Neural cell (in vitro differentiated cells): ENCODE results near the gene PIK3R1. TPM values are rescaled to one million over a fixed set of nuclear protein-coding genes. Genes with fewer than 3 reads are reported as not detected.

Experiments used
- H2AFZ ChIP-seq: fragments of 200-600, 300-800 bp; sonication (generic), shearing (Covaris generic); 2 replicates; pipeline ENCODE4 v1.6.0; 2014; ENCODE audit warnings: low read depth, mild to moderate bottlenecking, antibody characterized with exemption, low read length, moderate library complexity
- H3F3A ChIP-seq: fragments of 200-600 bp; shearing (Covaris generic); 2 replicates; pipeline ENCODE4 v1.6.1; 2016; ENCODE audit warnings: mild to moderate bottlenecking, moderate library complexity, mixed read lengths, antibody characterized with exemption, low read length; ENCODE audit not compliant: insufficient read depth, poor library complexity, severe bottlenecking
- H3K27ac ChIP-seq: fragments of 200-600, 300-800 bp; sonication (generic), shearing (Covaris generic); 2 replicates; pipeline ENCODE4 v1.5.1; 2014; ENCODE audit warnings: mild to moderate bottlenecking, low read length, moderate library complexity
- H3K27me3 ChIP-seq: fragments of 300-800, 200-600 bp; sonication (generic), shearing (Covaris generic); 2 replicates; pipeline ENCODE4 v1.6.0; 2014; ENCODE audit warnings: mild to moderate bottlenecking, low read depth, low read length, moderate library complexity; ENCODE audit not compliant: insufficient read depth
- H3K36me3 ChIP-seq: fragments of 300-800, 200-600 bp; sonication (generic), shearing (Covaris generic); 2 replicates; pipeline ENCODE4 v1.5.1; 2014; ENCODE audit warnings: mild to moderate bottlenecking, antibody characterized with exemption, low read length, moderate library complexity; ENCODE audit not compliant: insufficient read depth
- H3K4me2 ChIP-seq: fragments of 300-800, 200-600 bp; sonication (generic), shearing (Covaris generic); 2 replicates; pipeline ENCODE4 v1.6.0; 2014; ENCODE audit warnings: mild to moderate bottlenecking, low read length
- H3K4me3 ChIP-seq: fragments of 300-800, 200-600 bp; sonication (generic), shearing (Covaris generic); 2 replicates; pipeline ENCODE4 v1.5.1; 2014; ENCODE audit warnings: mild to moderate bottlenecking, low read length, moderate library complexity
- H3K79me2 ChIP-seq: fragments of 200-600 bp; shearing (Covaris generic); replicated peaks from 2 replicates; pipeline ENCODE4 v1.6.0; 2014; ENCODE audit warnings: mild to moderate bottlenecking, low read length, moderate library complexity; ENCODE audit not compliant: insufficient read depth
- H3K9ac ChIP-seq: fragments of 300-800, 200-600 bp; sonication (generic), shearing (Covaris generic); 2 replicates; pipeline ENCODE4 v1.6.1; 2016; ENCODE audit warnings: mild to moderate bottlenecking, low read length, mixed read lengths
- H3K9me2 ChIP-seq: fragments of 200-600 bp; shearing (Covaris generic); 2 replicates; pipeline ENCODE4 v1.6.1; 2016; ENCODE audit warnings: mild to moderate bottlenecking, low read length, mixed read lengths; ENCODE audit not compliant: insufficient read depth
- H3K9me3 ChIP-seq: fragments of 200-600, 300-800 bp; sonication (generic), shearing (Covaris generic); 2 replicates; pipeline ENCODE4 v1.6.1; 2016; ENCODE audit warnings: mild to moderate bottlenecking, mixed run types, low read length, moderate library complexity, mixed read lengths
- H4K20me1 ChIP-seq: fragments of 200-600 bp; shearing (Covaris generic); 2 replicates; pipeline ENCODE4 v1.6.1; 2016; ENCODE audit warnings: mild to moderate bottlenecking, mixed run types; ENCODE audit not compliant: insufficient read depth
- EP300 ChIP-seq: fragments of 450-650 bp; conservative IDR thresholded peaks from 2 replicates; pipeline ENCODE4 v1.6.1; 2014; ENCODE audit warnings: antibody characterized with exemption, mild to moderate bottlenecking, moderate library complexity; ENCODE audit not compliant: poor library complexity, severe bottlenecking
- EZH2 ChIP-seq: fragments of 200-600, 300-800 bp; shearing (Covaris generic), sonication (generic); IDR thresholded peaks from 2 replicates; pipeline ENCODE4 v1.6.1; 2014; ENCODE audit warnings: antibody characterized with exemption, low read length, borderline replicate concordance, mild to moderate bottlenecking; ENCODE audit not compliant: insufficient read depth, poor library complexity, severe bottlenecking
- MXI1 ChIP-seq: fragments of 450-650 bp; conservative IDR thresholded peaks from 2 replicates; pipeline ENCODE4 v1.6.1; 2014; ENCODE audit warnings: antibody characterized with exemption, mild to moderate bottlenecking; ENCODE audit not compliant: poor library complexity, severe bottlenecking
- POLR2AphosphoS5 ChIP-seq: IDR thresholded peaks from 2 replicates; pipeline ENCODE4 v1.6.1; 2012
- RAD21 ChIP-seq: fragments of 450-650 bp; conservative IDR thresholded peaks from 2 replicates; pipeline ENCODE4 v1.6.1; 2014; ENCODE audit warnings: antibody characterized with exemption, mild to moderate bottlenecking, moderate library complexity
- SMC3 ChIP-seq: fragments of 450-650 bp; conservative IDR thresholded peaks from 2 replicates; pipeline ENCODE4 v1.6.1; 2014; ENCODE audit warnings: antibody characterized with exemption, mild to moderate bottlenecking, moderate library complexity; ENCODE audit not compliant: poor library complexity
- TAF1 ChIP-seq: IDR thresholded peaks from 2 replicates; pipeline ENCODE4 v1.6.1; 2012; ENCODE audit warnings: low read depth
- polyA plus RNA-seq: library from polyadenylated mRNA; depleted of rRNA; stranded (reverse); fragments of >200 nt; gene quantifications from 2 replicates; pipeline ENCODE4 v1.2.3, GENCODE V29; 2014
- TF ChIP-seq, protein P1 (sequence below): IDR thresholded peaks from 2 replicates; pipeline ENCODE4 v1.6.1; 2012; ENCODE audit warnings: borderline replicate concordance
- TF ChIP-seq, protein P2 (sequence below): fragments of 450-650 bp; IDR thresholded peaks from 2 replicates; pipeline ENCODE4 v1.5.1; 2014; ENCODE audit warnings: antibody characterized with exemption, mild to moderate bottlenecking, moderate library complexity; ENCODE audit not compliant: poor library complexity, severe bottlenecking

The PIK3R1 gene
- polyA plus RNA-seq, 1 donor from 2014 or later, result 41.9 TPM

DNA sequence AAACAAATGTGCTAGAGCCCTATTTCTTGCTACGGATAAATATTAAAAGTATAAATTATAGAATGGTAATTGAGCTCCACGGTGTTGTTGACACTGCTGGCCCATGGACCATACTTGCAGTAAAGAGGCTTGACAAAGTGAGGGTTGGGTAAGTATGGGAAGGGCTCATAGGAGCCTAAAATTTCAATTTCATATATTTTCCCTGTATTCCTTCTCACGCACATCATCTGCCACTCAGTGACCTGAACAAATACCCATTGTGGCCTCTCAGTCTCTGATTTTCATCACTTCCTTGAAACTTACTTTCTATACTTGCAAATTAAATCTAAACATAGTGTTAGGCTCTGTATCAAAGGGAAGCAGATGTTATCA lies 116.5 kb downstream of the PIK3R1 start:
- Histone ChIP-seq H3K79me2 (no peaks in the 10 kb centered on the region), H3K9me2 (no peaks in the 10 kb centered on the region), H3K36me3 (no peaks in the 10 kb centered on the region)

DNA sequence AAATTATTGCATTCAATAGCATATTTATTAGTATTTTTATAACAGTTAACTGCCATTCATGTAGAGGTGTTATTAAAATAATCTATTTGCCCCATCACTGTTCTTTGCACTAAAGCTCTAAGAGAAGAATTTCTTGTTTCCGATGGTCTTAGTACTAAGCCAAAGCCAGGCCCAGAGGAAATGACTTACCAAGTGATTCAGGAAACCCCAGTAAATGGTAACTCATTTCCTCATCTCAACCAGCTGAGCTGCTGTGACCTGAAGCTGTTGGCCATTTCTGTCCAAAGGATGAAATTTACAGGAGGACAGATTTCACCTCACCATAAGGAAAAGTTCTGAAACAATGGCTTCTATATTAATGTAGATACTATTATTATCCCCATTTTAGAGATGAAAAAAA lies 117.0 kb downstream of the PIK3R1 start:
- H3K9me3 ChIP-seq, result no peaks in the 10 kb centered on the region
- no peaks in the 10 kb centered on the region for H3K36me3 ChIP-seq
- TF ChIP-seq, protein P1, sequence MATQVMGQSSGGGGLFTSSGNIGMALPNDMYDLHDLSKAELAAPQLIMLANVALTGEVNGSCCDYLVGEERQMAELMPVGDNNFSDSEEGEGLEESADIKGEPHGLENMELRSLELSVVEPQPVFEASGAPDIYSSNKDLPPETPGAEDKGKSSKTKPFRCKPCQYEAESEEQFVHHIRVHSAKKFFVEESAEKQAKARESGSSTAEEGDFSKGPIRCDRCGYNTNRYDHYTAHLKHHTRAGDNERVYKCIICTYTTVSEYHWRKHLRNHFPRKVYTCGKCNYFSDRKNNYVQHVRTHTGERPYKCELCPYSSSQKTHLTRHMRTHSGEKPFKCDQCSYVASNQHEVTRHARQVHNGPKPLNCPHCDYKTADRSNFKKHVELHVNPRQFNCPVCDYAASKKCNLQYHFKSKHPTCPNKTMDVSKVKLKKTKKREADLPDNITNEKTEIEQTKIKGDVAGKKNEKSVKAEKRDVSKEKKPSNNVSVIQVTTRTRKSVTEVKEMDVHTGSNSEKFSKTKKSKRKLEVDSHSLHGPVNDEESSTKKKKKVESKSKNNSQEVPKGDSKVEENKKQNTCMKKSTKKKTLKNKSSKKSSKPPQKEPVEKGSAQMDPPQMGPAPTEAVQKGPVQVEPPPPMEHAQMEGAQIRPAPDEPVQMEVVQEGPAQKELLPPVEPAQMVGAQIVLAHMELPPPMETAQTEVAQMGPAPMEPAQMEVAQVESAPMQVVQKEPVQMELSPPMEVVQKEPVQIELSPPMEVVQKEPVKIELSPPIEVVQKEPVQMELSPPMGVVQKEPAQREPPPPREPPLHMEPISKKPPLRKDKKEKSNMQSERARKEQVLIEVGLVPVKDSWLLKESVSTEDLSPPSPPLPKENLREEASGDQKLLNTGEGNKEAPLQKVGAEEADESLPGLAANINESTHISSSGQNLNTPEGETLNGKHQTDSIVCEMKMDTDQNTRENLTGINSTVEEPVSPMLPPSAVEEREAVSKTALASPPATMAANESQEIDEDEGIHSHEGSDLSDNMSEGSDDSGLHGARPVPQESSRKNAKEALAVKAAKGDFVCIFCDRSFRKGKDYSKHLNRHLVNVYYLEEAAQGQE, result no peak
- no peak for TF ChIP-seq EP300
- no peak for TF ChIP-seq RAD21
- TF ChIP-seq, protein P2, sequence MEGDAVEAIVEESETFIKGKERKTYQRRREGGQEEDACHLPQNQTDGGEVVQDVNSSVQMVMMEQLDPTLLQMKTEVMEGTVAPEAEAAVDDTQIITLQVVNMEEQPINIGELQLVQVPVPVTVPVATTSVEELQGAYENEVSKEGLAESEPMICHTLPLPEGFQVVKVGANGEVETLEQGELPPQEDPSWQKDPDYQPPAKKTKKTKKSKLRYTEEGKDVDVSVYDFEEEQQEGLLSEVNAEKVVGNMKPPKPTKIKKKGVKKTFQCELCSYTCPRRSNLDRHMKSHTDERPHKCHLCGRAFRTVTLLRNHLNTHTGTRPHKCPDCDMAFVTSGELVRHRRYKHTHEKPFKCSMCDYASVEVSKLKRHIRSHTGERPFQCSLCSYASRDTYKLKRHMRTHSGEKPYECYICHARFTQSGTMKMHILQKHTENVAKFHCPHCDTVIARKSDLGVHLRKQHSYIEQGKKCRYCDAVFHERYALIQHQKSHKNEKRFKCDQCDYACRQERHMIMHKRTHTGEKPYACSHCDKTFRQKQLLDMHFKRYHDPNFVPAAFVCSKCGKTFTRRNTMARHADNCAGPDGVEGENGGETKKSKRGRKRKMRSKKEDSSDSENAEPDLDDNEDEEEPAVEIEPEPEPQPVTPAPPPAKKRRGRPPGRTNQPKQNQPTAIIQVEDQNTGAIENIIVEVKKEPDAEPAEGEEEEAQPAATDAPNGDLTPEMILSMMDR, result no peak
- TF ChIP-seq EZH2, result no peak
- no peak for TF ChIP-seq SMC3
- no peak for TF ChIP-seq POLR2AphosphoS5
- TF ChIP-seq TAF1, result no peak
- TF ChIP-seq MXI1, result no peak
- no peaks in the 10 kb centered on the region for H3K9me2 ChIP-seq
- no peak overlapping the region for H3K27ac ChIP-seq
- H3K4me2 ChIP-seq, result no peak overlapping the region
- no peaks in the 10 kb centered on the region for H3F3A ChIP-seq
- H2AFZ ChIP-seq, result no peak overlapping the region
- H4K20me1 ChIP-seq, result no peaks in the 10 kb centered on the region
- no peak overlapping the region for H3K4me3 ChIP-seq
- no peaks in the 10 kb centered on the region for H3K27me3 ChIP-seq
- H3K79me2 ChIP-seq, result no peaks in the 10 kb centered on the region
- no peak overlapping the region for H3K9ac ChIP-seq

More for the DNA sequence above, 116.5 kb downstream of the PIK3R1 start:
- no peaks in the 10 kb centered on the region for H3K27me3 ChIP-seq
- H2AFZ ChIP-seq, result no peak overlapping the region
- H3K27ac ChIP-seq, result no peak overlapping the region
- no peak overlapping the region for H3K9ac ChIP-seq
- no peaks in the 10 kb centered on the region for H4K20me1 ChIP-seq
- TF ChIP-seq MXI1 (no peak), POLR2AphosphoS5 (no peak), RAD21 (no peak), EZH2 (no peak), EP300 (no peak), SMC3 (no peak), TAF1 (no peak)
- TF ChIP-seq, protein P1, result no peak
- TF ChIP-seq, protein P2, result no peak
- no peaks in the 10 kb centered on the region for H3F3A ChIP-seq
- H3K9me3 ChIP-seq, result no peaks in the 10 kb centered on the region
- H3K4me2 ChIP-seq, result no peak overlapping the region
- no peak overlapping the region for H3K4me3 ChIP-seq
